Fibroblast of skin of back (primary cell): ENCODE measurements around the gene SYMPK.

Source experiments
- DNase-seq: peaks from one replicate; pipeline ENCODE4 v3.0.0-alpha.2; 2013

The SYMPK gene

DNA sequence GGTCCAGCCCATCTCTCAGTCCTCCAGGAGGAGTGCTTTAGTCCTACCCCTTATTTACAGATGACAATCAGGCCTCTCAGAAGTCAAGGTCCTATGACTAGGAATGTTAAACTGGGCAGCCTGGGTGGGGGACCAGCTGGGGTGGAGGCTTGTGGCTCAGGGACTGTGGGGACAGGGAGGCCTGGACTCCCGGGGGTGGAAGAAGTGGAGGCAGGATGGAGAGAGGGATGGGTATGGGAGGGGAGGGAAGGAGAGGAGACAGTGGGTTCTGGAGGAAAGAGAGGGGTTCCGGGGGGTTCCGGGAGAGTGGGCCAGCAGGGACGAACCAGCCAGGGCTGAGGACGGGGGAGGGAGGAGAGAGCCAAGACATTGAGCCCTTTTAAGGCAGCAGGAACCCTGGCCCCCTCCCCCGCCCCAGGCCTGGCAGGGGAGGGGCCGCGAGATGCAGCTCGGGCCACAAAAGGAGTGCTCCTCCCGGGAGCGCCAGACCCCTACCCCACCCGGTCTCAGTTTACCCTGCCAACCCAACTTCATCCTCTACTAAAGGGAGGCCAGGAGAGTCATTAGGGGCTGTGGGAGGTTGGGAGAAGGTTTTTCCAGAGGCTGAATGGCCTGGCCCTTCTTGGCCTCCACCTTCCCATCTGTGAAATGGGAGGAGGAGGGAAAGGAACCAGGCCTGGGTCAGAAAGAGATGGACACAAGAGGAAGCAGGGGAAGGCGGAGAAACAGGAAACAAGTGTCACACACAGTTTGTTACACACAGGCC lies 82.3 kb downstream of the SYMPK start:
- no peak for DNase-seq

DNA sequence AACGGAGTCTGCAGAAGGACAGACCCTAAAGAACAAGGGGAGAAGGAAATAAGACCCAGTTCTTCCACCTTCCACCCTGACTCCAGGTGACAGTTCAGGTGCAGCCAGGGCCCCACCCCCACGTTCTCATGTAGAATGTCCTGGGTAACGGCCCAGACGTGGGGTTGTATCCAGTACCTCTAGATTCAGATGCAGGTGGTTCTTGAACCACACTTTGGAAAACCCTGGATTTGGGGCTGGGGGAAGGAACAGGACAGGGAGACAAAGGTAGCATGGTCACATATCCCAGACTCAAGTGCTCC lies 82.8 kb downstream of the SYMPK start:
- no peak for DNase-seq

DNA sequence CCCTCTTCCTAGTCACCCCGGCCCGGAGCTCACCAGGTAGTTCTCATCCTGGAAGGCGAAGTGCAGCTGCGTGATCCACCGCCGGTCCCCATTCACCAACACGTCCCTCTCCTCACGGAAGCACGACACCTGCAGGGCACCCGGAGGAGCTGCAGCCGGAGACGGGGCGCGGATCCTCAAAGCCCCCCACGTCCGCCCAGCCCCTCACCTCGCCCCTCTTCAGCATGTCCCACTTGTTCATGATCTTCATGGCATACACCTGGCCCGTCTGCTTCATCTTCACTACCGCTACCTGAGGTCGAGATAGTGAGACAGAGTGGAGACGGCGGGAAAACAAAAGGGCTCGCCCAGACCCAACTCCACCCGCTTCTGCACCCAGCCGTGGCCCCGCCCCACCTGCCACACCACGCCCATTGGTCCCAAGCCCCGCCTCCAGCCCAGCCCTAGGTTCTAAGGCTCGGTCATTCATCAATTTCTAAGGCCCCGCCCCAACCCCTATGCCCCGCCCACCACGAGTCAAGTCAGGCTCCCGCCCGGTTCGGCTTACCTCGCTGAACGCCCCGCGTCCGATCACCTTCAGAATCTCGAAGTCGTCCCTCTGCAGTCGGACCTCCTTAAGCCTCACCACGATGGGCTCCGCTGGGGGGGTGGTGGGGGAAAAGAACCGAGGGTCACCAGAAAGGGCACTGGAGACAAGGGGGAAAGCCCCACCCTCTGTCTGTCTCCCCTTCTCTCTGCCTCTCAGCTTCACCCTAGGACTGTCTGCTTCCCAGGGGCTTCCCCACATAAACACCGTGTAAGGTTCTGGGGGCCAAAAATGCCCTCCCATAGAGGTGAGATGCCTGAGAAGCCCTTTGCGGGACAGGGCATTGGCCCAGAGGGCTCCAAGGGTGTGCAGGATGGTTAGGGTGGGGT lies 83.5 kb downstream of the SYMPK start:
- peak; percentile 42 for DNase-seq

DNA sequence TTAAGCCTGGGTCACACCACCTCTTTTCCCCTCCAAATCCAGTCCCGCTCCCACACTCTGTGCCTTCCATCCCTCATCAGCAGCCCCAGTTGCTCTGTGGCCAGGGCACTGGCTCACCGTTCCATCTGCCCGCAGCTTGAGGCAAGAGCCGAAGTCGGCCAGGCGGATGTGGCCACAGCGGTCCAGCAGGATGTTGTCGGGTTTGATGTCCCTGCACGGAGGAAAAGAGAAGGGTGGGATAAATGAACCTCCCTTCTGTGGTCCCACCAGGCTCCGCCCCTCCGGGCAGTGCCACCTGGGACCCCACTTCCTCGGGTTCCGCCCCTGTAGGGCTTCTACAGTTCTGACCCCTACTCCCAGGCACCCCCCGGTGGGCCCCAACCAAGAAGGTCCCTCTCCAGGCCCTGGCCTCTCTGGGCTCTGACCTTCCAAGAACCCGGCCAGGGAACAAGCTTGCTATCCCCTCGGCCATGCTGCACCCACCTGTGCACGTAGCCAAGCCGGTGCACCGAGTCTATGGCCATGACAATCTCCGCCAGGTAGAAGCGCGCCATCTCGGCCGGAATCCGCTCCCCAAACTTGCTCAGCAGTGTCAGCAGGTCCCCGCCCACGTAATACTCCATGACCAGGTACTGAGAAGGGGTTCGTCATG lies 84.8 kb downstream of the SYMPK start:
- DNase-seq, result no peak

GRCh38 chr19:45777395-45777961 lies 85.5 kb downstream of the SYMPK start:
- DNase-seq, result no peak

DNA sequence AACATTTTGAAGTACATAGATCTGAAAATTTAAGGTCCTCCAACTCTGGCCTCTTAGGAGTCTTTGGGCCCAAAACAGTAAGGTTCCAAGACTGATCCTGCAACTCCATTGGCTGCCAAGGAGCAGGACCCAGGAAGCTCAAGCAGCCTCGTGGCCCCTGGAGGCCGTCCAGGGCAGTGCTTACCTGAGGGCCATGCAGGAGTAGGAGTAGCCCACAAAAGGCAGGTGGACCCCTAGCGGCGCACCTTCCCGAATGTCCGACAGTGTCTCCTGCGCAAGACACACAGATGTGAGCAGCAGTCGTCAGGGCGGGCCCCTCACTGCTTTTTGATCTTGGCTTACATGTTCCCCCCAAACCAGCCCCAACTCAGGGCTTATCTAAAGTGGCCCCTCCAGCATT lies 88.2 kb downstream of the SYMPK start:
- no peak for DNase-seq

DNA sequence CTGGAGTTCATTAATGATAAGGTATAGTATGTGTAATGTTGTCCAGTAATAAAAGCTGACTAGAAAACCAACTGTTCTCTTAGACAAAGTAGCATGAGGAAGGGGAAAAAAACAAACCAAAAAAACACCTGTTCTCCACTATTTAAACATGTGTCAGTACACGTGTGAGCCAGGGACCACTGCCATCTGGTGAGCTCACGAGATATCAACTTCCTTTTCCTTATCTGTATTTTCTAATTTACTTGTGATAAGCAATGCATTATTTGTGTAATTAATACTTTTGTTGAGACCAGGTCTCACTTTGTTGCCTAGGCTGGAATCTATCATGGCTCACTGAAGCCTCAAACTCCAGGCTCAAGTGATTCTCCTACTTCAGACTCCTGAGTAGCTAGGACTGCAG lies 89.6 kb downstream of the SYMPK start:
- no peak for DNase-seq

- DNase-seq, result no peak
These were observed 90.0 kb downstream of the SYMPK start for GRCh38 chr19:45772912-45773311.

DNA sequence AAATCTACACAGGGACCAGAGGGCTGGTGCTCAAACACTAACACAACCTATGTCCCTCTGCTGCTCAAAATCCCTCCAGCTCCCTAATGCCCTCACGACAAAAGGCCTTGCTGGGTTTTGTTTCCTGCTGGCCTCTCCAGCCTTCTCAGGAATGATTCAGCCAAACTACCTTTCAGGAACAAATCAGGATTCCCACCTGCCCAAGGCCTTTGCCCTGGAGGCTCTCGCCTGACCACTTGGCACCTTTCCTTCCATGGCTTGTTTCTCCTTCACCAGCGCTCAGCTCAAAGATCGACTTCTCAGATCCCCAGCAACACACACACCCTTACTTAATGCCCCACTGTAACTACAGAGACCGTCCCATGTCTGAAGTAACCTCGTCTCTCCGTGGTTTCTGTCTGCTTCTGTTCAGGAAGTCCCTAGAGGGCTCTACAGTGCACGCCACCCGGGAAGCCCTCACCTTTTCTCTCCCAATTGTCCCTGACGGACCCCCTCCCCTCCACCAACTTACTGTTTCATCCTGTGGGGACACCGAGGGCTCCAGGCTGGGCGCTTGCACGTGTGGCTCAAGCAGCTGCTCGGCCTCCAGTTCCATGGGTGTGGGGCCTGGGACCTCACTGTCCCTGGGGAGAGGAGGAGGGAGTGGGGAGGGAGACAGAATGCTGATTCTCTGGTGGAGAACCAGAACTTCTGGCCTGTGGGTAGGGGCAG lies 90.7 kb downstream of the SYMPK start:
- no peak for DNase-seq

DNA sequence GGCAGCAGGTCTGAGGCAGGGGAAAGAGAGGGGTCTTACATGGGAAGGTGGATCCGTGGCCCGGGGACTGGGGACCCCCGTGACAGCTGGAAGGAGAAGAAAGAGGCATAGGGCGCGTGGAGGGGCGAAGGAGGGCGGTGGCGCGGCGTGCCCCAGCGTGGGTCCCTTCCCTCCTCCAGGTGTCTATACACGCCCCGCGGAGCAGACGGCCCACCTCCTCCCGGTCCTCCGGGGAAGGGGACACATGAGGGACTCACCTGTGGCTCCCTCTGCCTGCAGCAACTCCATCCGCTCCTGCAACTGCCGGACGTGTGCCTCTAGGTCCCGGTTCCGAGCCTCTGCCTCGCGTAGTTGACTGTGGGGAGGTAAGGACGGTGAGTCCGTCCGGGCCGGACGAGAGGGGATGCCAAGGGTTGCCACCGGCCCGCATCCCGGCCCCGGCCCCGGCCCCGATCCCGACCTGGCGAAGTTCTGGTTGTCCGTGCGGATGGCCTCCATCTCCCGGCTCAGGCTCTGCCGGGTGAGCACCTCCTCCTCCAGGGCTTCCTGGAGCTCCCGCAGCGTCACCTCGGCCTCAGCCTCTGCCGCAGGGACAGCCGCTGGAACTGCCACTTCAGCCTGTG lies 91.5 kb downstream of the SYMPK start:
- DNase-seq, result no peak

DNA sequence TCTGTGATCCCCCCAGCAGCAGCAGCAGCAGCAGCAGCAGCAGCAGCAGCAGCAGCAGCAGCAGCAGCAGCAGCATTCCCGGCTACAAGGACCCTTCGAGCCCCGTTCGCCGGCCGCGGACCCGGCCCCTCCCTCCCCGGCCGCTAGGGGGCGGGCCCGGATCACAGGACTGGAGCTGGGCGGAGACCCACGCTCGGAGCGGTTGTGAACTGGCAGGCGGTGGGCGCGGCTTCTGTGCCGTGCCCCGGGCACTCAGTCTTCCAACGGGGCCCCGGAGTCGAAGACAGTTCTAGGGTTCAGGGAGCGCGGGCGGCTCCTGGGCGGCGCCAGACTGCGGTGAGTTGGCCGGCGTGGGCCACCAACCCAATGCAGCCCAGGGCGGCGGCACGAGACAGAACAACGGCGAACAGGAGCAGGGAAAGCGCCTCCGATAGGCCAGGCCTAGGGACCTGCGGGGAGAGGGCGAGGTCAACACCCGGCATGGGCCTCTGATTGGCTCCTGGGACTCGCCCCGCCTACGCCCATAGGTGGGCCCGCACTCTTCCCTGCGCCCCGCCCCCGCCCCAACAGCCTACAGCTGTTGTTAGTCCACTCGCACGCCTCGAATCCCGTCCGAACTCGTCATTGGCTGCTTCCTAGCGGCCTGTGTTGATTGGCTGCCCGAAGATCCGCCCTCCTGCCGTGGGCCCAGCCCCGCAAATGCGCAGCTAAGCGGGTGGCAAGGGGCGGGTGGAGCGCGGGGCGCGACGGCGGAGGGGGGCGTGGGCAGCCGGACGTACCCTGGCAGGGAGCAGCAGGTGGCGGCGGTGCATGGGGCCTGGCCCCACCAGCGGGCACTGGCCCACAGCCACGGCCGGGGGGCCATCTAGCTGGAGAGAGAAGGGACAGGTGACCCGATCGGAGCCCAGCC lies 92.5 kb downstream of the SYMPK start:
- DNase-seq, result peak; percentile 98

DNA sequence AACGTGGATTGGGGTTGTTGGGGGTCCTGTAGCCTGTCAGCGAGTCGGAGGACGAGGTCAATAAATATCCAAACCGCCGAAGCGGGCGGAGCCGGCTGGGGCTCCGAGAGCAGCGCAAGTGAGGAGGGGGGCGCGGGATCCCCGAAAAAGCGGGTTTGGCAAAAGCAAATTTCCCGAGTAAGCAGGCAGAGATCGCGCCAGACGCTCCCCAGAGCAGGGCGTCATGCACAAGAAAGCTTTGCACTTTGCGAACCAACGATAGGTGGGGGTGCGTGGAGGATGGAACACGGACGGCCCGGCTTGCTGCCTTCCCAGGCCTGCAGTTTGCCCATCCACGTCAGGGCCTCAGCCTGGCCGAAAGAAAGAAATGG lies 93.1 kb downstream of the SYMPK start:
- DNase-seq, result no peak

DNA sequence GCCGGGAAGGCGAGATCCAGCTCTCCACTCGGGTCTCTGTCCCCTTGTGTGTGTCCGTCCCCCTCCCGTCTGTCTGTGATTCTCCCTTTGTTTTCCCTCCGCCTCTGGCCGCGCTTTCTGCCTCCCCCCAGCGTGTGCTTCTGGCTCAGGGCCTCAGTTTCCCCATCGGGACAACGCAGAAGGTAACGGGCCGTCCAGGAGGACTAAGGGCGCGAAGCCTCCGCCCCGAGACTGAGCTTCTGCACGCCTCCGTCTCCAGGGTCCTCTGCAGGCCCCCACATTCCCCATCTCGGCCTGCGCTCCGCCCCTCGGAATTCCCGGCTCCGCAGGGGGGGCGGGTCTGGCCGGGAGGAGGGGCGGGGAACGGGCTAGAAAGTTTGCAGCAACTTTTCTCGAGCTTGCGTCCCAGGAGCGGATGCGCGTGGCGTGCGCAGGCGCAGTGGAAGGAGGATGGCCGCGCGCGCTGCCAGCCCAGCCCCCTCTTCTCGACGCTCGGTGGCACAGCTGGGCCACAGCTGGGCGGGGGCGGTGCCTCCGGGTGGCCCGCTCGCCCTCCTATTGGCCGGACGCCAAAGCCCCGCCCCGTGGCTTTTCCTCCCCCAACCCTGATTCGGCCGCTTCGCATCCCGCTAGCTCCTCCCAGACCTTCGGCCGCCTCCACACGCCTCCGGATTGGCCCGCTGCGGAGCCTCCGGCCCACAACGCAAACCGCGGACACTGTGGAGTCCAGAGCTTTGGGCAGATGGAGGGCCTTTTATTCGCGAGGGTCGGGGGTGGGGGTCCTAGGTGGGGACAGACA lies 93.8 kb downstream of the SYMPK start, which contains the start of gene SIX5:
TSS of gene SIX5 (minus strand) at position 269 of the 799 bp plus-strand sequence. CDS start 408 bp downstream, outside the sequence.
- peak; percentile 97 for DNase-seq

- peak; percentile 50 for DNase-seq
These were observed 94.3 kb downstream of the SYMPK start for GRCh38 chr19:45768655-45768983.

DNA sequence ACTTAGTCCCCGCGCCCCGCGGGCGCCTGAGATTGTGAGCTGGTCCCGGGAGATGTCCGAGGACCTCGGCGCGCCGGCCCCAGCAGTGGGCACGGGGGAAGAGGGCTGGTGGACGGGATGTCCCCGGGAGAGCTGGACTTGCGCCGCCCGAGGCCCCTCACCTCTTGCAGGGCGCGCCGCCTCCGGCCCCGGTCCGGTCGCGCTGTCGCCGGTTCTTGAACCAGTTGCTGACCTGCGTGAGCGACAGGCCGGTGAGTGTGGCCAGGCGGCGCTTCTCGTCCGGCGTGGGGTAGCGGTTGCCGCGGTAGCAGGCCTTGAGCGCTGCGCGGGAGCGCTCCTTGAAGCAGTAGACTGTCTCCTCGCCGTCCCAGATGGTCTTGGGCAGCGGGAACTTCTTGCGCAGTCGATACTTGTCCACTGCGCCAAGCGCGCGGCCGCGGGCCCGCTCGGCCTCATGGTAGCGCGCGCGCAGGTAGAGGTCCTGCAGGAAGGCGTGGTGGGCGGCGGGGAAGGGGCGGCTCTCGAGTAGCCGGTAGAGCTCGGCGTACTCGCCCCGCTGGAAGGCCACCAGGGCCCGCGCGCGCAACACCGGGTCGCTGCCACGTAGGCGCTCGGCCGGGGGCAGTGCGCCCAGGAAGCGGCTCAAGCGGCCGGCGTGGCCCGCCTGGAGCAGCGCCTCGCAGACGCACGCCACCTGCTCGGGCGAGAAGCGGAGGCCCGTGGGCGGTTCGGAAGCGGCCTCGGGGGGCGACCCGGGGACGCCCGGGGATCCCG lies 94.9 kb downstream of the SYMPK start:
- DNase-seq, result peak; percentile 56

DNA sequence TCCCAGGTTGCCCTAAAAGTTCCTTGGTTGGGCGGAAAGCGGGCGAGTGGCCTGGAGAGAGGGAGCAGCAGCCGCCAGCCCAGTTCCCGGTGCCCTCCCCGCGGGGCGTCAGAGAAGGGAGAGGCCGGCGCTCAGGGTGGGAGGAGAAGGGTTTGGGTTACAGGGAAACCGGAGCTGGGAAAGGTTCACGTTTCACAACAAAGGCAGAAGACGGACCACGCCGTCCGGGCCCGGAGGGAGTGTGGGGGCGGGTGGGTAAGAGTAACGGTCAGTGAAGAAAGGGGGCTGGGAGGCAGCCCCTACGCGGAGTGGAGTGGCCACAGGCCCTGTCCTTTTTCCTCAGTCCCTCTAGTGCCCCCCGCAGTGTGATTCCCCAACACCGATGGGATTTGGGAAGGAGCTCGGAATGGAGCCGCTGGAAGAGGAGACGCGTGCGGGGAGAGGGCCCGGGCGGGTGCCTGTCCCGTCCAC lies 95.5 kb downstream of the SYMPK start:
- DNase-seq, result peak; percentile 89

DNA sequence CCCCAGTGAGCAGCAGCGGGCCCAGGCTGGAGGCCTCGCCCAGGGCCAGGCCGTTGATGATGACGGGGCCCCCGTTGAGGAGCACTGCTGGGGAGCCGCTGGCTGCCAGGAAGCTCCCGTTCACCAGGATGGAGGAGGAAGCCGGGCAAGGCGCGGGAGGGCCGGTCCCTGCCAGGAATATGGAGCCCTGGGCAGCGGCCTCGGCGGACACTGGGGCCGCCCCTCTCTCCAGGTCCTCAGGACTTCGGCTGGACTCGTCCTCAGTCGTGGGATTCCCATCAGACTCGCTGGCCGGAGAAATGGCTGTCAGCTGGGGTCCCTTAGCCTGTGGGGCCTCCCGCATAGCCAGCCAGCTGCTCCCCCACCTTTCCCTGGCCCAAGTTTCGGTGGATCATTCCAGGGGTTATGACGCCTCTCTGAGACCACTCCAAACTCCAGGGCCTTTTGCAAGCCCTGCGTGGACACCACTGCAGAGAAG lies 96.0 kb downstream of the SYMPK start:
- no peak for DNase-seq

DNA sequence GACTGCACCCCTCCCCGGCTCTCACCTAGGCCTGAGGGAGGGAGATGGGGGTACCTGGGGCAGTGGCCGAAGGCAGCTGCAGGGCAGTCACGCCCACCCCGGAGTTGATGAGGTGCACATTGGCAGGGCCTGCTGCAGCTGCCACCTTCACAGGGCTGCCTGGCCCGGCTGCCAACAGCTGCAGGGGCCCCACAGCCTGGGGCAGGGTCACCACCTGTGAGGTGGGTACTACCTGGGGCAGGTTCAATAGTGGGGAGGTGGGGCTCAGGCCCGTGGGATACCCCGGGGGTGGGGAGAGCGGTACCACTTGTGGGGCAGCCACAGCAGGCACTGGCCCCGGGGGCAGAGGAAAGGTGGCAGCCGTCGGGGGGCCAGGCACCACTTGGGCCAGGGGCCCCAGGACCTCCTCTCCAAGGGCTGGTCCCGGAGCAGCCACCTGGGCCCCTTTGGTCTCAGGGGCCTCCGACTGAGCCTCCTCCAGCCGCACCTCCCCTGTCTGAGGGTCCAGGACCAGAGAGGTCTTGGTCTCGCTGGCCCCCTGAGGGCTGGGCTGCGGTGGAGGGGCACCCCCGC lies 96.6 kb downstream of the SYMPK start:
- no peak for DNase-seq
